A673 (cell line): Measurements from ENCODE around the gene TMED7. TPM values are rescaled to one million over a fixed set of nuclear protein-coding genes. Genes with fewer than 3 reads are reported as not detected.

Experiments used
- BruUV-seq: library from RNA; stranded (reverse); fragments of 400-500 nt; replicated peaks from 2 replicates; lab custom pipeline; 2021; lab: Mats Ljungman, UMichigan
- CTCF ChIA-PET: fragments of 300-600 bp; sonication (Branson Sonifier 250); formaldehyde crosslinking; loops from one replicate; lab custom pipeline; 2022; ENCODE audit warnings: antibody characterized with exemption; lab: Charles Lee
- POLR2A ChIA-PET: fragments of 300-600 bp; sonication (Branson Sonifier 250); formaldehyde crosslinking; loops from one replicate; lab custom pipeline; 2022; ENCODE audit warnings: antibody characterized with exemption; ENCODE audit not compliant: low non-redundant PET; lab: Charles Lee
- DNase-seq: peaks from one replicate; pipeline ENCODE4 v3.0.0-alpha.2; 2015; ENCODE audit warnings: low spot score
- H3K27ac ChIP-seq: fragments of 200-600 bp; sonication (generic); 2 replicates; pipeline ENCODE4 v1.5.1; 2016; ENCODE audit warnings: mixed run types, low read depth, mild to moderate bottlenecking, mixed read lengths, antibody characterized with exemption, low read length; ENCODE audit not compliant: poor library complexity, severe bottlenecking
- H3K27me3 ChIP-seq: fragments of 200-600 bp; sonication (generic); replicated peaks from 2 replicates; pipeline ENCODE4 v1.6.1; 2017; ENCODE audit warnings: mixed run types, low read depth, mild to moderate bottlenecking, mixed read lengths, antibody characterized with exemption, low read length; ENCODE audit not compliant: insufficient read depth, poor library complexity
- H3K36me3 ChIP-seq: fragments of 200-600 bp; sonication (generic); 2 replicates; pipeline ENCODE4 v1.6.1; 2016; ENCODE audit warnings: mixed run types, mild to moderate bottlenecking, mixed read lengths, antibody characterized with exemption, low read length; ENCODE audit not compliant: insufficient read depth, poor library complexity, severe bottlenecking
- H3K4me1 ChIP-seq: fragments of 200-600 bp; sonication (generic); 2 replicates; pipeline ENCODE4 v1.6.1; 2017; ENCODE audit warnings: mixed run types, mild to moderate bottlenecking, mixed read lengths, antibody characterized with exemption, low read length; ENCODE audit not compliant: insufficient read depth, poor library complexity, severe bottlenecking
- H3K4me3 ChIP-seq: fragments of 200-600 bp; sonication (generic); 2 replicates; pipeline ENCODE4 v1.5.1; 2016; ENCODE audit warnings: low read depth, mixed run types, mild to moderate bottlenecking, mixed read lengths, low read length; ENCODE audit not compliant: poor library complexity, severe bottlenecking
- H3K9me3 ChIP-seq: fragments of 200-600 bp; sonication (generic); 2 replicates; pipeline ENCODE4 v1.6.1; 2016; ENCODE audit warnings: mixed run types, low read depth, mild to moderate bottlenecking, mixed read lengths, antibody characterized with exemption, low read length; ENCODE audit not compliant: poor library complexity, severe bottlenecking
- CTCF ChIP-seq: fragments of 300-800, 200-600 bp; sonication (generic); conservative IDR thresholded peaks from 2 replicates; pipeline ENCODE4 v1.5.1; 2017; ENCODE audit warnings: low read depth, mild to moderate bottlenecking, antibody characterized with exemption, low read length, moderate library complexity, mixed read lengths
- EZH2 ChIP-seq: fragments of 200-600 bp; sonication (generic); IDR thresholded peaks from 2 replicates; pipeline ENCODE4 v1.6.1; 2017; ENCODE audit warnings: borderline replicate concordance, low read depth, mild to moderate bottlenecking, mixed read lengths, antibody characterized with exemption, low read length; ENCODE audit not compliant: poor library complexity, severe bottlenecking
- intact Hi-C: fragments of 100-400 bp; cut with micrococcal nuclease; formaldehyde crosslinking; loops from one replicate; pipeline ENCODE4 v1.10.0; 2022; ENCODE audit not compliant: unreplicated experiment
- total RNA-seq: library from RNA; stranded (reverse); gene quantifications from 2 replicates; pipeline ENCODE4 v1.2.3, GENCODE V29; 2021

TMED7 gene
- total RNA-seq, 1 experiment from 2014 or later = 62.8 TPM

- Histone ChIP-seq H3K4me3 (no peak overlapping the region), H3K36me3 (no peaks in the 10 kb centered on the region), H3K9me3 (no peaks in the 10 kb centered on the region), H3K27me3 (no peaks in the 10 kb centered on the region), H3K27ac (no peak overlapping the region), H3K4me1 (no peaks in the 10 kb centered on the region)
- BruUV-seq = no TSS peak
- CTCF ChIA-PET = no interaction called here
- peak; percentile 68 for TF ChIP-seq CTCF
- no peak for TF ChIP-seq EZH2
- peak; percentile 50 for DNase-seq
- POLR2A ChIA-PET = no interaction called here
- intact Hi-C loops = loop anchor here (2.0 to 5.0 kb wide), 3 partner anchors 38 to 489 kb away; no protein-coding TSS in a partner anchor
These were observed 39.2 kb downstream of the TMED7 start for GRCh38 chr5:115586525-115587146.

- no peak overlapping the region for H3K4me3 ChIP-seq
- H3K36me3 ChIP-seq = no peaks in the 10 kb centered on the region
- POLR2A ChIA-PET = no interaction called here
- CTCF ChIA-PET = no interaction called here
- no peak for DNase-seq
- H3K9me3 ChIP-seq = no peaks in the 10 kb centered on the region
- H3K27ac ChIP-seq = no peak overlapping the region
- no peaks in the 10 kb centered on the region for H3K4me1 ChIP-seq
- no peaks in the 10 kb centered on the region for H3K27me3 ChIP-seq
- BruUV-seq = no TSS peak
- TF ChIP-seq CTCF (no peak), EZH2 (no peak)
- intact Hi-C loops = loop anchor here (5.0 kb wide), 1 partner anchor 488 kb away; no protein-coding TSS in a partner anchor
These were observed 40.6 kb downstream of the TMED7 start for GRCh38 chr5:115585265-115585664.

DNA sequence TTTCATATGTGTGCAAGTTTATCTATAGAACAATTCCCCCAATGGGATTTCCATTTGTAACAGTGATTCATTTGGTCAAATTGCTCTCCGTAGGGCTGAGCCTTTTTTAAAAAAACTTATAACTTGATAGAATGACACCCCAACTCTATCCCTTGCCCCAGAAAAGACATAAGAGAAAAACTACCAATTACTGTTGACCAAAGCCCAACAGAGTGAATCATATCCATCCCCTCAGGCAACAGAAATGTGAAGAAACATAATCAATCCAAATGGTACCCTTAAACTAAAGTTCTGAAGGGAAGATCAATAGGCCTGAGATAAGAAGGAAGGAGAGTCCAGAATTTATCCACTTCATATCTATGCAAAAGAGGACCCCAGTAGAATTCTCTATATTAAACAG is 41.3 kb downstream of the TMED7 start:
- ChIA-PET POLR2A (no interaction called here), CTCF (no interaction called here)
- TF ChIP-seq EZH2 = no peak
- no peak for TF ChIP-seq CTCF

More for the DNA sequence above, 41.3 kb downstream of the TMED7 start:
- Histone ChIP-seq H3K27ac (no peak overlapping the region), H3K4me3 (no peak overlapping the region), H3K36me3 (no peaks in the 10 kb centered on the region), H3K4me1 (peaks cover 3% of the 10 kb centered on the region), H3K9me3 (no peaks in the 10 kb centered on the region), H3K27me3 (no peaks in the 10 kb centered on the region)
- intact Hi-C loops = no loop called here
- DNase-seq = no peak
- BruUV-seq = no TSS peak
